ENCODE data around the gene ISLR.

DNA sequence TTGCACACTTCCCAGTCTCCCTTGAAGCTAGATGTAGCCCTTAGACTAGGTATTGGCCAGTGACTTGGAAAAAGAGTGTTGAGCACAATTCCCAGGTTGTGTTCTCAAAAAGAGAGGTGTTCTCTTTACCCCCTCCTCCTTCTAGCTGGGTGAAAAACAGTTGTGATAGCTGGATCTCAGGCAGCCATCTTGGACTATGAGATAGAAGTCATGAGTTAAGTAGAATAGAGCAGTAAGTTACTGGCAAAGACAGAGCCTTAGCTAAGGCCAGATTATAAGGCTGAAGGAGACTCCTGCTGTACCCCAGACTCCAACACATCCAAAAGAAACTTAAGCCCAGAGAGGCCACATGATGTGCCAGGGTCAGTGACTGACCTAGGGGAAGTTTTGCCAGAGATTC lies 37.2 kb downstream of the ISLR start:
- TF ChIP-seq, protein P1, sequence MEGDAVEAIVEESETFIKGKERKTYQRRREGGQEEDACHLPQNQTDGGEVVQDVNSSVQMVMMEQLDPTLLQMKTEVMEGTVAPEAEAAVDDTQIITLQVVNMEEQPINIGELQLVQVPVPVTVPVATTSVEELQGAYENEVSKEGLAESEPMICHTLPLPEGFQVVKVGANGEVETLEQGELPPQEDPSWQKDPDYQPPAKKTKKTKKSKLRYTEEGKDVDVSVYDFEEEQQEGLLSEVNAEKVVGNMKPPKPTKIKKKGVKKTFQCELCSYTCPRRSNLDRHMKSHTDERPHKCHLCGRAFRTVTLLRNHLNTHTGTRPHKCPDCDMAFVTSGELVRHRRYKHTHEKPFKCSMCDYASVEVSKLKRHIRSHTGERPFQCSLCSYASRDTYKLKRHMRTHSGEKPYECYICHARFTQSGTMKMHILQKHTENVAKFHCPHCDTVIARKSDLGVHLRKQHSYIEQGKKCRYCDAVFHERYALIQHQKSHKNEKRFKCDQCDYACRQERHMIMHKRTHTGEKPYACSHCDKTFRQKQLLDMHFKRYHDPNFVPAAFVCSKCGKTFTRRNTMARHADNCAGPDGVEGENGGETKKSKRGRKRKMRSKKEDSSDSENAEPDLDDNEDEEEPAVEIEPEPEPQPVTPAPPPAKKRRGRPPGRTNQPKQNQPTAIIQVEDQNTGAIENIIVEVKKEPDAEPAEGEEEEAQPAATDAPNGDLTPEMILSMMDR (optimal IDR thresholded peaks at IDR 0.05 in 1 of 3, IDR thresholded peaks at IDR 0.05 in 1 of 3, conservative IDR thresholded peaks at IDR 0.05 in 1 of 3; ENCODE audit: extremely low read depth in 1 of 3, insufficient read depth in 2 of 3, low read length in 3 of 3) = no peak
- no peak for TF ChIP-seq EZH2 (IDR thresholded peaks at IDR 0.05; ENCODE audit: low read length)

All from keratinocyte (primary cell).